Right renal cortex interstitium (tissue), 3 donors: ENCODE data around the gene SH3PXD2A. TPM values are rescaled to one million over a fixed set of nuclear protein-coding genes. Genes with fewer than 3 reads are reported as not detected.

Experiments
- DNase-seq, 3 donors: peaks; one replicate each; pipeline ENCODE4 v3.0.0-alpha.2; 2013; ENCODE audit warnings: low read depth in 3 of 3, low spot score in 2 of 3
- polyA plus RNA-seq, 3 donors: library from polyadenylated mRNA; unstranded; fragments of 120-200 nt; gene quantifications; one replicate each; pipeline ENCODE4 v1.2.1, GENCODE V29; 2013; ENCODE audit not compliant: insufficient read length in 3 of 3

Gene SH3PXD2A
- polyA plus RNA-seq, 3 donors = 25.6 to 28.5 (median 27.1) TPM

GRCh38 chr10:103693812-103694205, 161.6 kb downstream of the SH3PXD2A start:
- no peak for DNase-seq

GRCh38 chr10:103692952-103693811, 162.2 kb downstream of the SH3PXD2A start:
- DNase-seq = no peak

GRCh38 chr10:103692436-103692951, 162.9 kb downstream of the SH3PXD2A start:
- no peak for DNase-seq

GRCh38 chr10:103691723-103692435, 163.5 kb downstream of the SH3PXD2A start:
- no peak for DNase-seq

- DNase-seq = no peak
Measured at GRCh38 chr10:103691267-103691666, 164.1 kb downstream of the SH3PXD2A start.

GRCh38 chr10:103690281-103690680, 165.1 kb downstream of the SH3PXD2A start:
- no peak for DNase-seq

GRCh38 chr10:103688491-103688890, 166.9 kb downstream of the SH3PXD2A start:
- DNase-seq = no peak

- DNase-seq = no peak
Measured at GRCh38 chr10:103687718-103688117, 167.7 kb downstream of the SH3PXD2A start.

- no peak for DNase-seq
Measured at GRCh38 chr10:103687172-103687571, 168.2 kb downstream of the SH3PXD2A start.

- DNase-seq = peak in 2 of 3 donors; percentile 47 to 54
Measured at GRCh38 chr10:103685880-103686669, 169.3 kb downstream of the SH3PXD2A start.

GRCh38 chr10:103683851-103684250, 171.5 kb downstream of the SH3PXD2A start:
- no peak for DNase-seq

GRCh38 chr10:103682631-103683030, 172.7 kb downstream of the SH3PXD2A start:
- no peak for DNase-seq

- no peak for DNase-seq
Measured at GRCh38 chr10:103681617-103682399, 173.6 kb downstream of the SH3PXD2A start.

- DNase-seq = no peak
Measured at GRCh38 chr10:103680869-103681236, 174.5 kb downstream of the SH3PXD2A start.

GRCh38 chr10:103679096-103679790, 176.1 kb downstream of the SH3PXD2A start:
- DNase-seq = no peak

- peak in 1 of 3 donors; percentile 73 for DNase-seq
Measured at GRCh38 chr10:103678178-103678526, 177.2 kb downstream of the SH3PXD2A start.

- DNase-seq = no peak
Measured at GRCh38 chr10:103677486-103678177, 177.7 kb downstream of the SH3PXD2A start.

GRCh38 chr10:103676851-103677417, 178.4 kb downstream of the SH3PXD2A start:
- DNase-seq = no peak
